Dendritic cell treated with granulocyte-macrophage colony-stimulating factor and Interleukin-4, amounts not matched to agents 40 ng/mL and 50 ng/mL, for 4 days (primary cell): ENCODE results near the gene BAHCC1.
A peak's percentile ranks its signal among the peaks of the same experiment; 100 is the strongest.

Source experiments
- H3K27ac Mint-ChIP-seq: one replicate; pipeline ENCODE4 v1.8.0; 2022; ENCODE audit warnings: mild to moderate bottlenecking, mixed read lengths
- H3K27me3 Mint-ChIP-seq: one replicate; pipeline ENCODE4 v1.8.0; 2022; ENCODE audit warnings: mild to moderate bottlenecking, mixed read lengths
- H3K36me3 Mint-ChIP-seq: one replicate; pipeline ENCODE4 v1.8.0; 2022; ENCODE audit warnings: low read depth, mixed read lengths
- H3K4me1 Mint-ChIP-seq: one replicate; pipeline ENCODE4 v1.8.0; 2022; ENCODE audit warnings: low read depth, mixed read lengths
- H3K4me3 Mint-ChIP-seq: one replicate; pipeline ENCODE4 v1.8.0; 2022; ENCODE audit warnings: mild to moderate bottlenecking, moderate library complexity, mixed read lengths
- H3K9me3 Mint-ChIP-seq: one replicate; pipeline ENCODE4 v1.8.0; 2022; ENCODE audit warnings: mixed read lengths
- intact Hi-C: fragments of 100-400 bp; cut with micrococcal nuclease; formaldehyde crosslinking; loops from one replicate; pipeline ENCODE4 v1.15.0; 2022

The BAHCC1 gene

GRCh38 chr17:81457401-81457800, 62.1 kb downstream of the BAHCC1 start:
- H3K9me3 Mint-ChIP-seq: no peaks in the 10 kb centered on the region
- H3K4me1 Mint-ChIP-seq: peaks cover 38% of the 10 kb centered on the region
- intact Hi-C loops: no loop called here
- no peak overlapping the region for H3K27ac Mint-ChIP-seq
- H3K36me3 Mint-ChIP-seq: peaks cover 52% of the 10 kb centered on the region
- no peak overlapping the region for H3K4me3 Mint-ChIP-seq
- peaks cover 15% of the 10 kb centered on the region for H3K27me3 Mint-ChIP-seq

- Mint-ChIP-seq H3K4me1 (peaks cover 37% of the 10 kb centered on the region), H3K9me3 (no peaks in the 10 kb centered on the region), H3K27ac (no peak overlapping the region), H3K36me3 (peaks cover 59% of the 10 kb centered on the region), H3K4me3 (no peak overlapping the region), H3K27me3 (peaks cover 15% of the 10 kb centered on the region)
- intact Hi-C loops: no loop called here
Measured at GRCh38 chr17:81457917-81458555, 62.8 kb downstream of the BAHCC1 start.

GRCh38 chr17:81458628-81459027, 63.4 kb downstream of the BAHCC1 start:
- peaks cover 65% of the 10 kb centered on the region for H3K36me3 Mint-ChIP-seq
- H3K9me3 Mint-ChIP-seq: no peaks in the 10 kb centered on the region
- H3K27ac Mint-ChIP-seq: no peak overlapping the region
- intact Hi-C loops: no loop called here
- no peak overlapping the region for H3K4me3 Mint-ChIP-seq
- H3K27me3 Mint-ChIP-seq: peaks cover 15% of the 10 kb centered on the region
- H3K4me1 Mint-ChIP-seq: peaks cover 31% of the 10 kb centered on the region

GRCh38 chr17:81459224-81459623, 64.0 kb downstream of the BAHCC1 start:
- Mint-ChIP-seq H3K4me3 (no peak overlapping the region), H3K36me3 (peaks cover 71% of the 10 kb centered on the region), H3K27ac (no peak overlapping the region), H3K9me3 (no peaks in the 10 kb centered on the region), H3K4me1 (peaks cover 25% of the 10 kb centered on the region), H3K27me3 (peaks cover 12% of the 10 kb centered on the region)
- intact Hi-C loops: no loop called here

DNA sequence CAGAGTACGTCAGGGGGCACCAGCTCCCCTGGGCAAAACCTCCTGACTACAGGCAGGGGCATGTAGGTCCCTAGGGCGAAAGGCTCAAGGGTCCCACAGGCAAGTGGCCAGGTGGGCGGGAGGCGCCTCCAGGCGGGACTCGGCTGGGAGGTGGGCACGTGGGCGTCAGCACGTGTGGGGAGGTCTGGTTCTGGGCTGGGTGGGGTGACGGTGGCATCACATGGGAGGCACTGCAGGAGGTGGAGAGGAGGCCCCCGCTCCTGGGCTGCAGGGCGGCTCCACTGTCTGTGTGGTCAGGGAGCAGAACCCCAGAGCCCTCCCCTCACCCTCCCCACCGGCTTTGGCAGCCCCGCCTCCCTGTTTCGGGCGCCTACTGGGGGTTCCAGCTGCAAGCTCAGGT, 64.6 kb downstream of the BAHCC1 start:
- Mint-ChIP-seq H3K27ac (no peak overlapping the region), H3K4me1 (peaks cover 21% of the 10 kb centered on the region), H3K27me3 (peaks cover 11% of the 10 kb centered on the region), H3K4me3 (no peak overlapping the region), H3K9me3 (no peaks in the 10 kb centered on the region), H3K36me3 (peaks cover 72% of the 10 kb centered on the region)
- intact Hi-C loops: no loop called here

DNA sequence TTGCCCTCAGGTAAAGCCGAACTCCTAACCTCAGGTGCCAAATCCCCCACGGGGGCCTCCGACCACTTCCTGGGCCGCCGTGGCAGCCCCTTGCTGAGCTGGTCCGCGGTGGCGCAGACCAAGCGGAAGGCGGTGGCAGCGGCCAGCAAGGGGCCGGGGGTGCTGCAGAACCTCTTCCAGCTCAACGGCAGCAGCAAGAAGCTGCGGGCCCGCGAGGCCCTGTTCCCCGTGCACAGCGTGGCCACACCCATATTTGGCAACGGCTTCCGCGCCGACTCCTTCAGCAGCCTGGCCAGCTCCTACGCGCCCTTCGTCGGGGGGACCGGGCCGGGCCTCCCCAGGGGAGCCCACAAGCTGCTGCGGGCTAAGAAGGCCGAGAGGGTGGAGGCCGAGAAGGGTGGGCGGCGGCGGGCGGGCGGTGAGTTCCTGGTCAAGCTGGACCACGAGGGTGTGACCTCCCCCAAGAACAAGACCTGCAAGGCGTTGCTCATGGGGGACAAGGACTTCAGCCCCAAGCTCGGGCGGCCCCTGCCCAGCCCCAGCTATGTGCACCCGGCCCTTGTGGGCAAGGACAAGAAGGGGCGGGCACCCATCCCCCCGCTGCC, 65.7 kb downstream of the BAHCC1 start:
- Mint-ChIP-seq H3K4me3 (peak overlapping the region; percentile 30), H3K4me1 (peaks cover 13% of the 10 kb centered on the region), H3K27me3 (peaks cover 1% of the 10 kb centered on the region), H3K27ac (no peak overlapping the region), H3K36me3 (peaks cover 61% of the 10 kb centered on the region), H3K9me3 (no peaks in the 10 kb centered on the region)
- intact Hi-C loops: no loop called here

DNA sequence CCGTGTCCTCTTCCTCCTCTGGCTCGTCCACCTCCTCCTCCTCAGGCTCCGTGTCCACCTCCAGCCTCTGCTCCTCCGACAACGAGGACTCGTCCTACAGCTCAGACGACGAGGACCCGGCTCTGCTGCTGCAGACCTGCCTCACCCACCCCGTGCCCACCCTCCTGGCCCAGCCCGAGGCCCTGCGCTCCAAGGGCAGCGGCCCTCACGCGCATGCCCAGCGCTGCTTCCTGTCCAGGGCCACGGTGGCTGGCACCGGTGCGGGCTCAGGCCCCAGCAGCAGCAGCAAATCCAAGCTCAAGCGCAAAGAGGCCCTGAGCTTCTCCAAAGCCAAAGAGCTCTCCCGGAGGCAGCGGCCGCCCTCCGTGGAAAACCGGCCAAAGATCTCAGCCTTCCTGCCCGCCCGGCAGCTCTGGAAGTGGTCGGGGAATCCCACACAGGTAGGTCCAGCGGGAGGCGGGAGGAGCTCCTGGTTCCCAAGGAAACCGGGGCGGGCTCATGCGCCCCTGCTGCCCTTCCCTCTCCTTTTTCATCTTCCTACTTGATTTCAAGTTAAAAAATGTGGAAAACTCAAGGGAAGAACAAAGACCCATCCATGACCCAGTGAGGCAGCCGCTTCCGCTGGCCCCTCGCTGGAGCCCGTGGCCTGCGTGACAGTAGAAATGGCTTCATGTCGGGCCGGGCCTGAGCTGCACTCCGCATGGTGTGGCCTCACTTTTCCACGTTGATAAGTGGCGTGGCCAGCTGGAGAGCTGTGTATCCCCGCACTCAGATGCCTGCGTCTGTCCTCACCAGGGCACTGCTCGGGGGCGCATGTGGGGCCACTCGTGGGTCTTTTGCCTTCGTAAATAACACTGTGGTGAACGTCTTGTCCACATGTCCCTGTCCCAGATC, 66.6 kb downstream of the BAHCC1 start:
- H3K4me1 Mint-ChIP-seq: peaks cover 11% of the 10 kb centered on the region
- no peaks in the 10 kb centered on the region for H3K9me3 Mint-ChIP-seq
- no peak overlapping the region for H3K4me3 Mint-ChIP-seq
- intact Hi-C loops: no loop called here
- no peak overlapping the region for H3K27ac Mint-ChIP-seq
- H3K27me3 Mint-ChIP-seq: no peaks in the 10 kb centered on the region
- H3K36me3 Mint-ChIP-seq: peaks cover 63% of the 10 kb centered on the region

DNA sequence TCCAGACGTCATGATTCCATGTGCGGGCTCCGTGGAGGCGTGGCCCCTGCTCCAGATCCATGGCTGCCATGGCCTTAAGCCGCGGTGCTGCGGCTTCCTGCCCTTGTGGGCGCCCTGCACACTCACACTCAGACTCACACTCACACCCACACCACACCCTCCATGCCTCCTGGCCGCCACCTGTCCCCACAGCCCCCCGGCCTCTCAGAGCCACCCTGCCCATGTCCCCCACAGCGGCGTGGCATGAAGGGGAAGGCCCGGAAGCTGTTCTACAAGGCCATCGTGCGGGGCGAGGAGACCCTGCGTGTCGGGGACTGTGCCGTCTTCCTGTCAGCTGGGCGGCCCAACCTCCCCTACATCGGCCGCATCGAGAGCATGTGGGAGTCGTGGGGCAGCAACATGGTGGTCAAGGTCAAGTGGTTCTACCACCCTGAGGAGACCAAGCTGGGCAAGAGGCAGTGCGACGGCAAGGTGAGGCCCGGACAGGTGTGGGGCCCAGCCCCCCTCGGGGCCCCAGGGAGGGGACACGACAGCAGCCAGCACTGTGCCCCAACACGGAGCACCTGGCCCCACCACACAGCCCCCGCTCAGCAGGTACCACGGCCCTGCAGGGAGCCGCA, 67.4 kb downstream of the BAHCC1 start:
- Mint-ChIP-seq H3K4me1 (peaks cover 11% of the 10 kb centered on the region), H3K36me3 (peaks cover 70% of the 10 kb centered on the region), H3K27ac (no peak overlapping the region), H3K4me3 (no peak overlapping the region), H3K27me3 (no peaks in the 10 kb centered on the region), H3K9me3 (no peaks in the 10 kb centered on the region)
- intact Hi-C loops: no loop called here

DNA sequence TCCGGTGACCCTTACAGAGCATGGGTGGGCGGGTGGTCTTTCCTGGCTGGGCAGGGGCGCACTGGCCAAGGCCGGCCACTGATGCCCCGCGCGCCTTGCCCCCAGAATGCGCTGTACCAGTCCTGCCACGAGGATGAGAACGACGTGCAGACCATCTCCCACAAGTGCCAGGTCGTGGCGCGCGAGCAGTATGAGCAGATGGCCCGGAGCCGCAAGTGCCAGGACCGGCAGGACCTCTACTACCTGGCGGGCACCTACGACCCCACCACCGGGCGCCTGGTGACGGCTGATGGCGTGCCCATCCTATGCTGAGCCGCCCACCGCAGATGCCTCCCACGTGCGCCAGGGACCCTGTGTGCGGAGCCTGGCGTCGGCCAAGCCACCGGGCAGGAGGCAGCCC, 68.2 kb downstream of the BAHCC1 start:
- Mint-ChIP-seq H3K36me3 (peaks cover 62% of the 10 kb centered on the region), H3K4me1 (peaks cover 11% of the 10 kb centered on the region), H3K4me3 (no peak overlapping the region), H3K27ac (no peak overlapping the region), H3K27me3 (no peaks in the 10 kb centered on the region), H3K9me3 (no peaks in the 10 kb centered on the region)
- intact Hi-C loops: no loop called here

DNA sequence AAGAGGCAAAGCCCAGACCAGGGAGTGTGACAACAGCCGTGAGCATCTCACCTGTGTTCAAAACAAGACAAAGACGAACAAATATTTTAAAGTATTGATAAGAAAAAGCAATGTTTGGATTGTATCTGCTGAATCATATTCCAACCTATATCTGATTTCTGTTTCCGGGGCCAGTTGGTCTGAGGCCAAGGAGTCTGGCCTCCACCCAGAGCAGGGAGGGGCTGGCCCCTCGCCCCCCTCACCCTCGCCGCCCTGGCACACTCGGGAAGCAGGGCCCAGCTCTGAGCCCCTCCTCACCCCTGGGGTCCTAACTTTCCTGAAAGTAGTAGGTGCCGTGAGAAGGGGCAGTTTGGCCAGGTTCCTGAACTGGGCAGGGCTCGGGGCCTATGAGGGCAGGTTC, 69.3 kb downstream of the BAHCC1 start:
- Mint-ChIP-seq H3K9me3 (no peaks in the 10 kb centered on the region), H3K27me3 (no peaks in the 10 kb centered on the region), H3K4me3 (no peak overlapping the region), H3K4me1 (peaks cover 11% of the 10 kb centered on the region), H3K36me3 (peaks cover 52% of the 10 kb centered on the region), H3K27ac (no peak overlapping the region)
- intact Hi-C loops: no loop called here

GRCh38 chr17:81465910-81466309, 70.7 kb downstream of the BAHCC1 start:
- no peak overlapping the region for H3K4me3 Mint-ChIP-seq
- H3K9me3 Mint-ChIP-seq: no peaks in the 10 kb centered on the region
- peaks cover 43% of the 10 kb centered on the region for H3K36me3 Mint-ChIP-seq
- no peaks in the 10 kb centered on the region for H3K27me3 Mint-ChIP-seq
- intact Hi-C loops: no loop called here
- peaks cover under 1% of the 10 kb centered on the region for H3K4me1 Mint-ChIP-seq
- no peak overlapping the region for H3K27ac Mint-ChIP-seq

- no peak overlapping the region for H3K4me3 Mint-ChIP-seq
- no peaks in the 10 kb centered on the region for H3K4me1 Mint-ChIP-seq
- no peaks in the 10 kb centered on the region for H3K27me3 Mint-ChIP-seq
- intact Hi-C loops: no loop called here
- no peak overlapping the region for H3K27ac Mint-ChIP-seq
- peaks cover 38% of the 10 kb centered on the region for H3K36me3 Mint-ChIP-seq
- H3K9me3 Mint-ChIP-seq: no peaks in the 10 kb centered on the region
Measured at GRCh38 chr17:81466564-81467472, 71.6 kb downstream of the BAHCC1 start.

DNA sequence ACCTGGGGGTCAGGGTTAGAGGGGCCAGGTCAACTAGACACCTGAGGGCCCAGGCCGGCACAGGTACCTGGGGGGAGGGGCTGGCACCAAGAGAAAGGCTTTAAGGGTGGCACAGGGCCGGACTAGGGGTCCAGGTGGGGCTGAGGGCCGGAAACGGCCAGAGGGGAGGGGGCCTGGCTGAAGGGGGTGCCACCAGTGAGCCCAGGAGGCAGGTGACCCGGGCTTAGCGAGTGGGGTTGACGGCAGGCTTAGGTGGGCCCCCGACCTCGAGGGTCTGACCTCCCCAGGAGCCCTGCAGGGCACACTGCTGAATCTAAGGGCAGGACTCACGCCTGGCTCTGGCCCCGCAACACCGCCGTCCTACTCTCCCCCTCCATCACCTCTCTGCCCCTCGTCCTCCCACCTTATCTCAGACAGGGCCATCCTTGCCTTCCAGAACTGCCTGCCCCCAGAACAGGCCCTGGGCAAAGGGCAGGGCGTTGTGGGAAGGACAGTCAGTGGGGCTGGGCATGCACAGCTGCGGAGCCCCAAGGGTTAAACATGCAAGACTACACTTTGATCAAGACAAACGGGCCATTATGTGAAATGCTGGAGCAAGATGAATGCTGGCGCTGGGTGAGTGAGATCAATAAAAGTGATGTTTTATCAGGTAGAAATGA, 73.0 kb downstream of the BAHCC1 start:
- Mint-ChIP-seq H3K9me3 (no peaks in the 10 kb centered on the region), H3K4me3 (no peak overlapping the region), H3K36me3 (peaks cover 24% of the 10 kb centered on the region), H3K27ac (no peak overlapping the region), H3K27me3 (no peaks in the 10 kb centered on the region), H3K4me1 (no peaks in the 10 kb centered on the region)
- intact Hi-C loops: no loop called here
